ENCODE measurements around the gene LINC00237. TPM values are rescaled to one million over a fixed set of nuclear protein-coding genes. Genes with fewer than 3 reads are reported as not detected.

Gene LINC00237
- total RNA-seq, 2 donors from 2014 or later: not detected

DNA sequence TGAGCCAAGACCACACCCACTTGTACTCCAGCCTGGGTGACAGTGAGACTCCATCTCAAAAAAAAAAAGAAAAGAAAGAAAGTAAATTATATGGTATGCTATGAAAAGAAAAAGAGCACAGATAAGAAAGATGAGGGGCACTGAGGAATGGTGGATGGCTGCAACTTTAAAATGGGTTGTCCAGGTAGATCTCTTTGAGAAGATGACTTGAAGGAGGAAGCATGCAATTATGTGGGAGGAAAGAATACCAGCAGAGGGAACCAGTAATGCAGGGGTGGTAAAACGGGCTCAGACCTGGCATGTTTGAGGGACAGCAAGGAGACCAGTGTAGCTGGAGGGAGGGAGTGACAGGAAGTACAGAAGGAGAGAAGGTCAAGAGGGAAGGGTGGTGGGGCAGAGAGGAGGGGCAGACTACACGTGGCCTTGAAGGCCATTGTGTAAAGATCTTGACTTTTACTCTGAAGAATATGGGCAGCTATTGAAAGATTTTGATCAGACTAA lies 22.3 kb downstream of the LINC00237 start:
- TF ChIP-seq POLR2A (IDR thresholded peaks at IDR 0.05) (no peak), CTCF (IDR thresholded peaks at IDR 0.05) (no peak)
- H3K27me3 ChIP-seq: no peaks in the 10 kb centered on the region

DNA sequence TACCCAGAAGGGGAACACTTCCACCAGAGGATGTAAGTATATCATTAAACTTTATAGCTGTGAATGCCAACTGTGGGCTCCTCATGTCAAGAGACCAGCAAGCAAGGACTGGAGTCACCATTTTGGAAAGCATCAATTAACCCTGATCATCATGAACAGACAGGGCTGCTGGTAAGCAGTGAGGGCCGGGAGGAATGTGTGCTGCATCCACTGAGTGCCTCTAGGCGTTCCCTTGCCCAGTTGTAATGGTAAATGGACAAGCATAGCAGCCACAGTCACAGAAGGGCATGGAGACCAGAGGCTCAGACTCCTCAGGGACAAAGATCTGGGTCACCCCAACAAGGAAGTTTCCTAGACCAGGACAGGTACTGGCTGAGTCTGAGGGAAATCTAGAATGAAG lies 23.6 kb downstream of the LINC00237 start:
- Histone ChIP-seq H3K27ac (no peak overlapping the region), H3K27me3 (no peaks in the 10 kb centered on the region), H3K4me3 (no peak overlapping the region), H3K4me1 (no peaks in the 10 kb centered on the region), H3K9me3 (no peaks in the 10 kb centered on the region), H3K36me3 (replicated peaks in 1 of 2; ENCODE audit: insufficient read depth in 1 of 2, low read depth in 2 of 2) (no peaks in the 10 kb centered on the region)
- intact Hi-C loops (cut with DNase I): no loop called here
- ATAC-seq (no peak), DNase-seq (no peak)
- 42 to 43% methylated on average over 2 of the region's 2 CpGs for WGBS, 2 donors
- no peak for TF ChIP-seq CTCF (IDR thresholded peaks at IDR 0.05)
- no peak for TF ChIP-seq POLR2A (IDR thresholded peaks at IDR 0.05)

More for the DNA sequence above, 22.3 kb downstream of the LINC00237 start:
- intact Hi-C loops (cut with DNase I): no loop called here
- Histone ChIP-seq H3K4me3 (no peak overlapping the region), H3K27ac (no peak overlapping the region), H3K9me3 (no peaks in the 10 kb centered on the region), H3K4me1 (no peaks in the 10 kb centered on the region), H3K36me3 (replicated peaks in 1 of 2; ENCODE audit: insufficient read depth in 1 of 2, low read depth in 2 of 2) (no peaks in the 10 kb centered on the region)
- DNase-seq (no peak), ATAC-seq (no peak)
- WGBS, 2 donors: 12 to 14% methylated on average over 2 of the region's 2 CpGs

DNA sequence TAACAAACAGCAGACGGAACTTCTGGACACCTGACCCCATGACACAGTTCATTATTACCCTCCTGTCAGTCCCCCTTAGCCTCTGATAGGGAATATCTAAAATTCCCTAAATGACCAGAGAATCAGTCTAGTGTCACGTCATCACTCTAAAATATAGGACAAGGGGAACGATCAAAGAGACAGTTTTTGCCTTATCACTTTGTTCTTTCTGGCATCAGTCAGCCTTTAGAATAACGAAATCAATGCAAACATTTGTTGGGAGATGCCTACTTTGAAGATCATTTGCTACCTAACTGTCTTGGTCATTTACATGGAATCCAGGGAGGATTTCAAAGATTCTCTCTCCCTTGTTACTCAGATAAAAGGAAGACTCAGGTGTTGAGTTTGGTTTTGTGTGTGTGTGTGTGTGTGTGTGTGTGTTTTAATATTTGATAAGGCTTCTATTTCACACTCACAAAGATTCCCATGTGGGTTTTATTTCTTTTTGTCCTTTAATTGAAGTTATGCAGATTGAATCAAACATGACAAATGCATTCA lies 28.3 kb downstream of the LINC00237 start:
- no peak overlapping the region for H3K4me3 ChIP-seq
- intact Hi-C loops (cut with DNase I): no loop called here
- DNase-seq: no peak
- H3K27ac ChIP-seq: no peak overlapping the region
- H3K36me3 ChIP-seq (replicated peaks in 1 of 2; ENCODE audit: insufficient read depth in 1 of 2, low read depth in 2 of 2): no peaks in the 10 kb centered on the region
- TF ChIP-seq POLR2A (IDR thresholded peaks at IDR 0.05) (no peak), CTCF (IDR thresholded peaks at IDR 0.05) (no peak)
- no peaks in the 10 kb centered on the region for H3K4me1 ChIP-seq
- no peak for ATAC-seq
- no peaks in the 10 kb centered on the region for H3K9me3 ChIP-seq
- WGBS, 2 donors: 44 to 54% methylated on average over 4 of the region's 4 CpGs
- no peaks in the 10 kb centered on the region for H3K27me3 ChIP-seq

GRCh38 chr20:21076073-21076472 lies 30.1 kb downstream of the LINC00237 start:
- H3K4me3 ChIP-seq: no peak overlapping the region
- H3K36me3 ChIP-seq (replicated peaks in 1 of 2; ENCODE audit: insufficient read depth in 1 of 2, low read depth in 2 of 2): no peaks in the 10 kb centered on the region
- no peaks in the 10 kb centered on the region for H3K4me1 ChIP-seq
- no peak for TF ChIP-seq CTCF (IDR thresholded peaks at IDR 0.05)
- TF ChIP-seq POLR2A (IDR thresholded peaks at IDR 0.05): no peak
- H3K9me3 ChIP-seq: no peaks in the 10 kb centered on the region
- 59 to 60% methylated on average over 3 of the region's 3 CpGs for WGBS, 2 donors
- H3K27me3 ChIP-seq: no peaks in the 10 kb centered on the region
- no peak overlapping the region for H3K27ac ChIP-seq
- no peak for ATAC-seq
- no peak for DNase-seq
- intact Hi-C loops (cut with DNase I): no loop called here

- H3K4me3 ChIP-seq: no peak overlapping the region
- H3K4me1 ChIP-seq: no peaks in the 10 kb centered on the region
- intact Hi-C loops (cut with DNase I): no loop called here
- WGBS, 2 donors: 77 to 84% methylated on average over 6 of the region's 6 CpGs
- ATAC-seq: no peak
- no peaks in the 10 kb centered on the region for H3K27me3 ChIP-seq
- no peaks in the 10 kb centered on the region for H3K36me3 ChIP-seq (replicated peaks in 1 of 2; ENCODE audit: insufficient read depth in 1 of 2, low read depth in 2 of 2)
- H3K9me3 ChIP-seq: no peaks in the 10 kb centered on the region
- no peak for TF ChIP-seq CTCF (IDR thresholded peaks at IDR 0.05)
- TF ChIP-seq POLR2A (IDR thresholded peaks at IDR 0.05): no peak
- no peak for DNase-seq
- no peak overlapping the region for H3K27ac ChIP-seq
These were observed 30.7 kb downstream of the LINC00237 start for GRCh38 chr20:21075471-21075870.
